HK-2 (cell line): ENCODE measurements around the gene CSAG3.
"Not testable (repeated sequence)": the region's sequence is repeated elsewhere in the genome, so short reads cannot be mapped to it uniquely, and the experiment has no call there.

Experiments used
- DNase-seq: peaks from one replicate; pipeline ENCODE4 v3.0.0-alpha.2; 2018; ENCODE audit not compliant: unreplicated experiment

The CSAG3 gene

GRCh38 chrX:152758918-152759317, at the start of gene CSAG3:
TSS of gene CSAG3 (plus strand) at chrX:152759218.
- not testable (repeated sequence) for DNase-seq

DNA sequence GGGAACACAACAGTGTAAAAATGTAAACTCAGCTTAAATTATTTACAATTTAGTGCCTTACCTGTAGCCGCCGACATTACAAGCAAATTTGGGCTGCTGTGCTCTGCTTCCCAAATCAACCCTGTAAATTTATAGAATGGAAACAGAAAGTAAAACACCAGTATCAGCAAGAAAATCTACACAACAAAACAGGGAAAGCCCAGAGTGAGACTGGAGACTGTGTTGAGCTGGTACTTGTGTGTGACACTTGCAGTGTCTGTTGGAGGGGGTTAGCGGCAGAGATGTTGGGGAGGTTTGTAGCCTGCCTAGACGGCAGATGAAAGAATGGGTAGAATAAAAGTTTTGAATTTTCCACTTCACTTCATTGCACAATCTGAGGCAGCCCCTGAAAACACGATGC, 45.8 kb upstream of the CSAG3 start:
- not testable (repeated sequence) for DNase-seq

DNA sequence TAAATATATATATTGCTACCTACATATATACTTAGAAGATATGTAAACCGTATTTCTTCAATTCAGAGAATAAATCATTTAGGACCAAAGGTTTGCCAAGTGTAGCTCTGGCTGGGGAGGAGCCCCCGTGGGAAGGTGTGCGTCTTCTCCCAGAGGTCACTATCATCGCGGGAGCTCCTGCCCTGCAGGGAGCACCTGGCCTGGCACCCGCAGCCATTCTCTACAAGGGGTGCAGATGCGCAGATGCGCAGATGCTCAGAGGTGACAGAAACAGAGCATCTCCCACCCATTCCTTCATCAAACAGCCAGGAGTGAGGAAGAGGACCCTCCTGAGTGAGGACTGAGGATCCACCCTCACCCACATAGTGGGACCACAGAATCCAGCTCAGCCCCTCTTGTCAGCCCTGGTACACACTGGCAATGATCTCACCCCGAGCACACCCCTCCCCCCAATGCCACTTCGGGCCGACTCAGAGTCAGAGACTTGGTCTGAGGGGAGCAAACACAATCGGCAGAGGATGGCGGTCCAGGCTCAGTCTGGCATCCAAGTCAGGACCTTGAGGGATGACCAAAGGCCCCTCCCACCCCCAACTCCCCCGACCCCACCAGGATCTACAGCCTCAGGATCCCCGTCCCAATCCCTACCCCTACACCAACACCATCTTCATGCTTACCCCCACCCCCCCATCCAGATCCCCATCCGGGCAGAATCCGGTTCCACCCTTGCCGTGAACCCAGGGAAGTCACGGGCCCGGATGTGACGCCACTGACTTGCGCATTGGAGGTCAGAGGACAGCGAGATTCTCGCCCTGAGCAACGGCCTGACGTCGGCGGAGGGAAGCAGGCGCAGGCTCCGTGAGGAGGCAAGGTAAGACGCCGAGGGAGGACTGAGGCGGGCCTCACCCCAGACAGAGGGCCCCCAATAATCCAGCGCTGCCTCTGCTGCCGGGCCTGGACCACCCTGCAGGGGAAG, 44.9 kb upstream of the CSAG3 start, which contains the start of gene MAGEA2B:
TSS of gene MAGEA2B (plus strand) at position 814 of the 973 bp plus-strand sequence. CDS start 2,479 bp downstream, outside the sequence.
- not testable (repeated sequence) for DNase-seq

- no peak for DNase-seq
Measured at GRCh38 chrX:152725409-152725808, 33.6 kb upstream of the CSAG3 start.

GRCh38 chrX:152733261-152733975, 25.6 kb upstream of the CSAG3 start, which contains the start of the genes CSAG1 and MAGEA12:
TSS of gene CSAG1 (minus strand) at chrX:152733721. CDS start at chrX:152732460, 1,261 bp downstream.
TSS of gene MAGEA12 (plus strand) at chrX:152733757. CDS start at chrX:152736162, 2,405 bp downstream.
- no peak for DNase-seq

DNA sequence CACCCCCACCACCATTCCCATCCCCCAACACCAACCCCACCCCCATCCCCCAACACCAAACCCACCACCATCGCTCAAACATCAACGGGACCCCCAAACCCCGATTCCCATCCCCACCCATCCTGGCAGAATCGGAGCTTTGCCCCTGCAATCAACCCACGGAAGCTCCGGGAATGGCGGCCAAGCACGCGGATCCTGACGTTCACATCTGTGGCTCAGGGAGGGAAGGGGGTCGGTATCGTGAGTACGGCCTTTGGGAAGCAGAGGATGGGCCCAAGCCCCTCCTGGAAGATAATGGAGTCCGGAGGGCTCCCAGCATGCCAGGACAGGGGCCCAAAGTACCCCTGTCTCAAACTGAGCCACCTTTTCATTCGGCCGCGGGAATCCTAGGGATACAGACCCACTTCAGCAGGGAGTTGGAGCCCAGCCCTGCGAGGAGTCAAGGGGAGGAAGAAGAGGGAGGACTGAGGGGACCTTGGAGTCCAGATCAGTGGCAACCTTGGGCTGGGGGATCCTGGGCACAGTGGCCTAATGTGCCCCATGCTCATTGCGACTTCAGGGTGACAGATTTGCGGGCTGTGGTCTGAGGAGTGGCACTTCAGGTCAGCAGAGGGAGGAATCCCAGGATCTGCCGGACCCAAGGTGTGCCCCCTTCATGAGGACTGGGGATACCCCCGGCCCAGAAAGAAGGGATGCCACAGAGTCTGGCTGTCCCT, 24.7 kb upstream of the CSAG3 start:
- DNase-seq: not testable (repeated sequence)

DNA sequence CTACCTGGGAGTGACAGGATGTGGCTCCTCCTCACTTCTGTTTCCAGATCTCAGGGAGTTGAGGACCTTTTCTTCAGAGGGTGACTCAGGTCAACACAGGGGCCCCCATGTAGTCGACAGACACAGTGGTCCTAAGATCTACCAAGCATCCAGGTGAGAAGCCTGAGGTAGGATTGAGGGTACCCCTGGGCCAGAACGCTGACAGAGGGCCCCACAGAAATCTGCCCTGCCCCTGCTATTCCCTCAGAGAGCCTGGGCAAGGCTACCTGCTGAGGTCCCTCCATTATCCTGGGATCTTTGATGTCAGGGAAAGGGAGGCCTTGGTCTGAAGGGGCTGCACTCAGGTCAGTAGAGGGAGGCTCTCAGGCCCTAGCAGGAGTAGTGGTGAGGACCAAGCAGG, 23.9 kb upstream of the CSAG3 start:
- no peak for DNase-seq

DNA sequence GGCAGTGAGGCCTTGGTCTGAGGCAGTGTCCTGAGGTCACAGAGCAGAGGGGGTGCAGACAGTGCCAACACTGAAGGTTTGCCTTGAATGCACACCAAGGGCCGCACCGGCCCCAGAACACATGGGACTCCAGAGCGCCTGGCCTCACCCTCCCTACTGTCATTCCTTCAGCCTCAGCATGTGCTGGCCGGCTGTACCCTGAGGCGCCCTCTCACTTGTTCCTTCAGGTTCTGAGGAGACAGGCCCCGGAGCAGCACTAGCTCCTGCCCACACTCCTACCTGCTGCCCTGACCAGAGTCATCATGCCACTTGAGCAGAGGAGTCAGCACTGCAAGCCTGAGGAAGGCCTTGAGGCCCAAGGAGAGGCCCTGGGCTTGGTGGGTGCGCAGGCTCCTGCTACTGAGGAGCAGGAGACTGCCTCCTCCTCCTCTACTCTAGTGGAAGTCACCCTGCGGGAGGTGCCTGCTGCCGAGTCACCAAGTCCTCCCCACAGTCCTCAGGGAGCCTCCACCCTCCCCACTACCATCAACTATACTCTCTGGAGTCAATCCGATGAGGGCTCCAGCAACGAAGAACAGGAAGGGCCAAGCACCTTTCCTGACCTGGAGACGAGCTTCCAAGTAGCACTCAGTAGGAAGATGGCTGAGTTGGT, 23.0 kb upstream of the CSAG3 start:
- no peak for DNase-seq

GRCh38 chrX:152736528-152736927, 22.5 kb upstream of the CSAG3 start:
- not testable (repeated sequence) for DNase-seq

DNA sequence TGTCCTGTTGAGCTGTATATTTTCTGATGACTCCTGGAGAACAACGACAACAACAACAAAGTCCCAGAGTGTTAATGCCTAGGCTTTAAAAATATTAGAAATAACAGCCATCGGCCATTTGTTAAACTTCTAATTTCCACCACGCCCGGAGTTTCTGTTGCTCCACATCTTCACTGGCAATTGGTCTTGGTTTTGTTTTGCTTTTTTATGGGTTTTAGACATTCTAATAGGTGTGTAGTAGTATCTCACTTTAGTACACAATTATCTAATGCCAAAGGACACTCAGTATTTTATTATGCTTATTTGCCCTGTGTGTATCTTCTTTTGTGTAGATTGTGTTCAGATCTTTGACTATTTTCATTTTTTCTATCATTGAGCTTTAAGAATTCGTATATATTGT, 20.5 kb upstream of the CSAG3 start:
- DNase-seq: no peak

- not testable (repeated sequence) for DNase-seq
Measured at GRCh38 chrX:152753686-152754650, 5.0 kb upstream of the CSAG3 start, which contains the start of gene MAGEA2. TSS of gene MAGEA2 (minus strand) at chrX:152753842. CDS start at chrX:152751363, 2,479 bp downstream.

DNA sequence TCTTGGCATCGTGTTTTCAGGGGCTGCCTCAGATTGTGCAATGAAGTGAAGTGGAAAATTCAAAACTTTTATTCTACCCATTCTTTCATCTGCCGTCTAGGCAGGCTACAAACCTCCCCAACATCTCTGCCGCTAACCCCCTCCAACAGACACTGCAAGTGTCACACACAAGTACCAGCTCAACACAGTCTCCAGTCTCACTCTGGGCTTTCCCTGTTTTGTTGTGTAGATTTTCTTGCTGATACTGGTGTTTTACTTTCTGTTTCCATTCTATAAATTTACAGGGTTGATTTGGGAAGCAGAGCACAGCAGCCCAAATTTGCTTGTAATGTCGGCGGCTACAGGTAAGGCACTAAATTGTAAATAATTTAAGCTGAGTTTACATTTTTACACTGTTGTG, 4.1 kb upstream of the CSAG3 start:
- DNase-seq: not testable (repeated sequence)

GRCh38 chrX:152759544-152759943, 526 bp downstream of the CSAG3 start:
- DNase-seq: not testable (repeated sequence)

DNA sequence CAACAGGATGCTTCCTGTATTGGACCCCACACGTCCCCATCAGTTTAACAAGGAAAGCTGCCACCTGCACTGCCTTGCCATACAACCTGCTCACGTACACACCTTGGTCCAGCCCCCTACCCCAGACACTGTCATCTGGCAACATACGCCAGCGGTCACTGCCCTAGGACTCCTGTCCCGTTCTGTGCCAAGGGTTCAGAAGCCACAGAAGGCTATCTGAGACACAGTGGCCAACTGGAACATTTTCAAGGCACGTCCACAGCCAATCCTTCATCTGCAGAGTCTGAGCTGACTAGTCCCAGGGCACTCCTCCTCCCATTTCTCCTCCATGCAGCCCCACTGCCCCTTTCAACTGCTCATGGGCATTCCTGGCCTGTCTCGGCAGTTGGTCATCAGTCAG, 2.6 kb downstream of the CSAG3 start:
- not testable (repeated sequence) for DNase-seq

DNA sequence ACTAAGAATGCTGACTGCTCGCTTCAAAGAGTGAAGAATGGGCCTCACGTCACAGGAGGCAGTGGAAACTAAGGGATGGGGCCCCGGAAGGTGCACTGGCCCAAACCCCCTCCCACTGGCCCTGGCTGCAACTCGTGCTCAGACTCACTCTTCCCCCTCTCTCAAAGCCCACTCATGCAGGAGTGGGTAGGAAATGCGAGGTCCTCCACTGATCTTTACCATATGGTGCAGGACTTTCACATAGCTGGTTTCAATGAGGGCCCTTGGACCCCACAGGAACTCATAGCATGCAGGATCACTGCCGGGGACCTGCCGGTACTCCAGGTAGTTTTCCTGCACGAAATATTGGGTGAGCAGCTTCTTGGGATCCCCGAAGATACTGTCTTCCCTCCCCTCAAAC, 7.5 kb downstream of the CSAG3 start:
- DNase-seq: not testable (repeated sequence)

DNA sequence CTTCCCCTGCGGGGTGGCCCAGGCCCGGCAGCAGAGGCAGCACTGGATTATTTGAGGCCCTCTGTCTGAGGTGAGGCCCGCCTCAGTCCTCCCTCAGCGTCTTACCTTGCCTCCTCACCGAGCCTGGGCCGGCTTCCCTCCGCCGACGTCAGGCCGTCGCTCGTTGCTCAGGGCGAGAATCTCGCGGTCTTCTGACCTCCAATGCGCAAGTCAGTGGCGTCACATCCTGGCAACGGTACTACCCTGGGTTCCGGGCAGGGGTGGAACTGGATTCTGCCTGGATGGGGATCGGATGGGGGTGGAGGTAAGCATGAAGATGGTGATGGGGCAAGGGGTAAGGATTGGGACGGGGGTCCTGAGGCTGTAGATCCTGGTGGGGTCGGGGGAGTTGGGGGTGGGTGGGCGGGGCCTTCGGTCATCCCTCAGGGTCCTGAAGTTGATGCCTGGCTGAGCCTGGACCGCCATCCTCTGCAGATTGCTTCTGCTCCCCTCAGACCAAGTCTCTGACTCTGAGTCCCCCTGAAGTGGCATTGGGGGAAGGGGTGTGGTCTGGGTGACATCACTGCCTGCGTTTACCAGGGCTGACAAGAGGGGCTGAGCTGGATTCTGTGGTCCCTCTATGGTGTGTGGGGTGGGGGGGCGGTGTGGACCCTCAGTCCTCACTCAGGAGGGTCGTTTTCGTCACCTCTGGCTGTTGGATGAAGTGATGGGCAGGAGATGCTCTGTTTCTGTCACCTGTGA, 10.7 kb downstream of the CSAG3 start, which contains the start of gene MAGEA6:
TSS of gene MAGEA6 (minus strand) at position 141 of the 741 bp plus-strand sequence. CDS start 2,039 bp downstream, outside the sequence.
- not testable (repeated sequence) for DNase-seq

GRCh38 chrX:152787062-152787461, 28.0 kb downstream of the CSAG3 start:
- not testable (repeated sequence) for DNase-seq

- DNase-seq: no peak
Measured at GRCh38 chrX:152798945-152799344, 39.9 kb downstream of the CSAG3 start.

DNA sequence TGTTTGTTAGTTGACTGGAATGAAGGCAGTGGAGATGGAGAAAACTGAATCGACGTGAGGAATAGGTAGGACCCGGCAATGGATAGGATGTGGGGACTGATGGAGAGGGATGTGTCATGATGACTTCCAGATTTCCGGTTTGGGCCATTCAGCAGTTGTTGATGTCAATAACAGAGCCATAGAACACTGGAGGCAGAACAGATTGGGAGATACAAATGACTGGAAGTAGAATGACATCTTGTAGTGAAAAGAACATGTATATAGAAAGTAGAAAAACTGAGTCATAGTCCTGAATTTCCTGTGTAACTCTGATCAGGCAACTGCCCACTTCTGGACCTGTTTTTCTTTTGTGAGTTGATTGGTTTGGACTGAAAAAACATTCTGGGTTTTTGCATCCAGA, 47.0 kb downstream of the CSAG3 start:
- DNase-seq: no peak
